GM18858 (cell line): ENCODE results near the gene FBXO17.
"Not testable (repeated sequence)": the region's sequence is repeated elsewhere in the genome, so short reads cannot be mapped to it uniquely, and the experiment has no call there.

Experiments used
- ATAC-seq: cut with Tn5 transposase; IDR thresholded peaks from one replicate; pipeline ENCODE4 v1.9.1; 2021; ENCODE audit not compliant: unreplicated experiment

FBXO17 gene

GRCh38 chr19:38975214-38975860 lies at the start of gene FBXO17:
TSS of gene FBXO17 (minus strand) at chr19:38975742. CDS start at chr19:38950319, 25,423 bp downstream.
- no peak for ATAC-seq

GRCh38 chr19:39024875-39025641 lies 49.5 kb upstream of the FBXO17 start:
- ATAC-seq, result no peak

GRCh38 chr19:39021063-39021462 lies 45.5 kb upstream of the FBXO17 start:
- no peak for ATAC-seq

GRCh38 chr19:39017646-39018045 lies 42.1 kb upstream of the FBXO17 start:
- no peak for ATAC-seq

GRCh38 chr19:39017026-39017425 lies 41.5 kb upstream of the FBXO17 start:
- ATAC-seq, result no peak

- ATAC-seq, result no peak
These were observed 38.5 kb upstream of the FBXO17 start for GRCh38 chr19:39014037-39014436.

GRCh38 chr19:39009001-39009400 lies 33.5 kb upstream of the FBXO17 start:
- no peak for ATAC-seq

- no peak for ATAC-seq
These were observed 32.6 kb upstream of the FBXO17 start for GRCh38 chr19:39008137-39008536.

- ATAC-seq, result no peak
These were observed 31.6 kb upstream of the FBXO17 start for GRCh38 chr19:39007096-39007495.

GRCh38 chr19:39004403-39004802 lies 28.9 kb upstream of the FBXO17 start:
- no peak for ATAC-seq

- no peak for ATAC-seq
These were observed 28.3 kb upstream of the FBXO17 start for GRCh38 chr19:39003796-39004195.

- no peak for ATAC-seq
These were observed 27.6 kb upstream of the FBXO17 start for GRCh38 chr19:39003188-39003587.

- no peak for ATAC-seq
These were observed 25.5 kb upstream of the FBXO17 start for GRCh38 chr19:39001041-39001440.

GRCh38 chr19:38997576-38997975 lies 22.0 kb upstream of the FBXO17 start:
- ATAC-seq, result not testable (repeated sequence)

GRCh38 chr19:38993271-38993670 lies 17.7 kb upstream of the FBXO17 start:
- ATAC-seq, result no peak

- no peak for ATAC-seq
These were observed 15.6 kb upstream of the FBXO17 start for GRCh38 chr19:38990949-38991697.

- ATAC-seq, result not testable (repeated sequence)
These were observed 14.1 kb upstream of the FBXO17 start for GRCh38 chr19:38989614-38990013.

GRCh38 chr19:38989066-38989605 lies 13.6 kb upstream of the FBXO17 start:
- ATAC-seq, result no peak

GRCh38 chr19:38988627-38989026 lies 13.1 kb upstream of the FBXO17 start:
- ATAC-seq, result not testable (repeated sequence)

- not testable (repeated sequence) for ATAC-seq
These were observed 12.2 kb upstream of the FBXO17 start for GRCh38 chr19:38987745-38988144.

GRCh38 chr19:38985262-38985661 lies 9.7 kb upstream of the FBXO17 start:
- no peak for ATAC-seq
